CD14-positive monocyte (primary cell): ENCODE results near the gene UTP20. TPM values are rescaled to one million over a fixed set of nuclear protein-coding genes. Genes with fewer than 3 reads are reported as not detected.

Experiments
- DNase-seq, 3 donors: peaks; one replicate each; pipeline ENCODE4 v3.0.0-alpha.2; 2011 to 2022
- H2AFZ ChIP-seq: 2 replicates; pipeline ENCODE4 v1.6.0; 2012; ENCODE audit warnings: mild to moderate bottlenecking, low read depth, low read length, inconsistent platforms; ENCODE audit not compliant: insufficient read depth, poor library complexity, severe bottlenecking
- H3K27ac ChIP-seq, 2 donors: 1 replicate in 1 of 2; 2 replicates in 1 of 2; pipeline ENCODE4 v1.5.1; 2012 to 2013; ENCODE audit warnings: low read length in 2 of 2, control low read depth in 1 of 2, inconsistent platforms in 1 of 2, low read depth in 1 of 2, mild to moderate bottlenecking in 1 of 2
- H3K27me3 ChIP-seq, 2 donors: one replicate each; pipeline versions ENCODE4 v1.6.0 to v1.6.1; 2011 to 2013; ENCODE audit warnings: low read length in 2 of 2; ENCODE audit not compliant: control insufficient read depth in 2 of 2, insufficient read depth in 2 of 2
- H3K36me3 ChIP-seq, 2 donors: replicated peaks in 1 of 2; 1 replicate in 1 of 2; 2 replicates in 1 of 2; pipeline versions ENCODE4 v1.5.1 to v1.6.1; 2012 to 2013; ENCODE audit warnings: low read length in 2 of 2, control low read depth in 1 of 2, inconsistent platforms in 1 of 2, mild to moderate bottlenecking in 1 of 2; ENCODE audit not compliant: insufficient read depth in 2 of 2, control insufficient read depth in 1 of 2
- H3K4me1 ChIP-seq, 2 donors: 1 replicate in 1 of 2; 2 replicates in 1 of 2; pipeline versions ENCODE4 v1.5.1 to v1.6.1; 2012 to 2013; ENCODE audit warnings: low read length in 2 of 2, control low read depth in 1 of 2, inconsistent platforms in 1 of 2, mild to moderate bottlenecking in 1 of 2, moderate library complexity in 1 of 2; ENCODE audit not compliant: insufficient read depth in 2 of 2, control insufficient read depth in 1 of 2
- H3K4me2 ChIP-seq: replicated peaks from 2 replicates; pipeline ENCODE3; 2012; ENCODE audit warnings: low read length, moderate library complexity, mild to moderate bottlenecking; ENCODE audit not compliant: poor library complexity, severe bottlenecking; ENCODE audit errors: extremely low read depth
- H3K4me3 ChIP-seq, 3 experiments: fragments of 200-600 bp in 1 of 3; sonication (generic) in 1 of 3; replicated peaks in 1 of 3; 1 replicate in 2 of 3; 2 replicates in 1 of 3; pipeline ENCODE4 v1.5.1; 2011 to 2013; ENCODE audit warnings: low read length in 3 of 3, mild to moderate bottlenecking in 3 of 3, control low read depth in 2 of 3, low read depth in 2 of 3, inconsistent platforms in 1 of 3, moderate library complexity in 1 of 3
- H3K79me2 ChIP-seq: 2 replicates; pipeline ENCODE4 v1.6.0; 2012; ENCODE audit warnings: mild to moderate bottlenecking, control low read depth, inconsistent platforms, low read length, moderate library complexity; ENCODE audit not compliant: insufficient read depth
- H3K9ac ChIP-seq: 2 replicates; pipeline ENCODE4 v1.6.0; 2017; ENCODE audit warnings: low read length, mild to moderate bottlenecking; ENCODE audit not compliant: insufficient read depth, poor library complexity, severe bottlenecking
- H3K9me3 ChIP-seq, 2 donors: replicated peaks in 1 of 2; 1 replicate in 1 of 2; 2 replicates in 1 of 2; pipeline versions ENCODE4 v1.5.1 to v1.6.1; 2012 to 2013; ENCODE audit warnings: low read length in 2 of 2, control low read depth in 1 of 2; ENCODE audit not compliant: control insufficient read depth in 1 of 2, insufficient read depth in 1 of 2
- H4K20me1 ChIP-seq: 2 replicates; pipeline ENCODE4 v1.6.0; 2012; ENCODE audit warnings: mild to moderate bottlenecking, low read length, control low read depth, moderate library complexity; ENCODE audit not compliant: insufficient read depth
- H3K27ac Mint-ChIP-seq, 7 donors: one replicate each; pipeline ENCODE4 v1.8.0; 2020; ENCODE audit warnings: mild to moderate bottlenecking in 7 of 7, mixed read lengths in 7 of 7, moderate library complexity in 6 of 7, inconsistent platforms in 2 of 7
- H3K27me3 Mint-ChIP-seq, 3 donors: one replicate each; pipeline ENCODE4 v1.8.0; 2021 to 2022; ENCODE audit warnings: low read depth in 3 of 3, mild to moderate bottlenecking in 3 of 3, mixed read lengths in 3 of 3, moderate library complexity in 3 of 3, inconsistent platforms in 1 of 3
- H3K36me3 Mint-ChIP-seq, 2 donors: one replicate each; pipeline ENCODE4 v1.8.0; 2020; ENCODE audit warnings: mixed read lengths in 2 of 2, inconsistent platforms in 1 of 2, mild to moderate bottlenecking in 1 of 2
- H3K4me1 Mint-ChIP-seq: one replicate; pipeline ENCODE4 v1.8.0; 2020; ENCODE audit warnings: mild to moderate bottlenecking, mixed read lengths
- H3K4me3 Mint-ChIP-seq, 2 donors: one replicate each; pipeline ENCODE4 v1.8.0; 2020; ENCODE audit warnings: mild to moderate bottlenecking in 2 of 2, mixed read lengths in 2 of 2, moderate library complexity in 1 of 2
- H3K9me3 Mint-ChIP-seq, 7 donors: one replicate each; pipeline ENCODE4 v1.8.0; 2020 to 2022; ENCODE audit warnings: mixed read lengths in 7 of 7, mild to moderate bottlenecking in 6 of 7, moderate library complexity in 6 of 7, inconsistent platforms in 2 of 7
- CTCF ChIP-seq: fragments of 200-600 bp; IDR thresholded peaks from one replicate; pipeline ENCODE4 v1.8.0; 2022; ENCODE audit warnings: antibody characterized with exemption, mild to moderate bottlenecking
- WGBS: methylation state at CpG from one replicate; pipeline ENCODE4 v1.1.5; 2013; ENCODE audit warnings: missing lambda C conversion rate; ENCODE audit not compliant: insufficient coverage; 5-methylcytosine and 5-hydroxymethylcytosine counted together
- intact Hi-C, 2 donors: fragments of 100-400 bp; cut with micrococcal nuclease; formaldehyde crosslinking; loops; one replicate each; pipeline versions ENCODE4 v1.15.0 to v1.15.1; 2023
- polyA plus RNA-seq, 3 donors: library from polyadenylated mRNA; depleted of rRNA in 1 of 3; unstranded in 2 of 3; stranded (reverse) in 1 of 3; fragments of 300-500 nt in 2 of 3; fragments of >200 nt in 1 of 3; fragmentation: Illumina TruSeq in 2 of 3; gene quantifications; 1 replicate in 2 of 3; 2 replicates in 1 of 3; pipeline ENCODE4 v1.2.3, GENCODE V29; 2012 to 2021

UTP20 gene
- polyA plus RNA-seq, 3 donors: 0.46 to 1.6 (median 1.2) TPM

GRCh38 chr12:101368016-101368415 is 88.1 kb downstream of the UTP20 start:
- H3K36me3 Mint-ChIP-seq: peaks cover 56 to 77% of the 10 kb centered on the region in 2 donors
- H3K27ac ChIP-seq: no peak overlapping the region
- H3K9ac ChIP-seq: no peak overlapping the region
- H3K4me3 ChIP-seq: no peak overlapping the region
- no peak overlapping the region for H3K4me3 Mint-ChIP-seq
- peaks cover 0 to 1% (median 0%) of the 10 kb centered on the region in 3 donors for H3K27me3 Mint-ChIP-seq
- H3K79me2 ChIP-seq: no peaks in the 10 kb centered on the region
- no peak overlapping the region for H3K4me2 ChIP-seq
- H3K36me3 ChIP-seq: peaks cover 44 to 92% of the 10 kb centered on the region in 2 donors
- no peak overlapping the region for H3K27ac Mint-ChIP-seq
- no peaks in the 10 kb centered on the region for H3K4me1 Mint-ChIP-seq
- no peak for TF ChIP-seq CTCF
- no peaks in the 10 kb centered on the region for H3K9me3 ChIP-seq
- 96% methylated on average over 5 of the region's 6 CpGs for WGBS
- DNase-seq: no peak
- H2AFZ ChIP-seq: no peak overlapping the region
- intact Hi-C loops: no loop called here
- H3K27me3 ChIP-seq: no peaks in the 10 kb centered on the region
- H3K9me3 Mint-ChIP-seq: peaks cover 0 to 2% (median 0%) of the 10 kb centered on the region in 7 donors
- no peaks in the 10 kb centered on the region for H3K4me1 ChIP-seq
- no peaks in the 10 kb centered on the region for H4K20me1 ChIP-seq

- TF ChIP-seq CTCF: no peak
- Histone ChIP-seq H3K4me1 (no peaks in the 10 kb centered on the region), H3K4me3 (no peak overlapping the region), H3K9me3 (no peaks in the 10 kb centered on the region), H4K20me1 (no peaks in the 10 kb centered on the region), H3K27ac (no peak overlapping the region), H3K27me3 (no peaks in the 10 kb centered on the region), H3K9ac (no peak overlapping the region), H3K4me2 (no peak overlapping the region), H3K36me3 (peaks cover 52 to 74% of the 10 kb centered on the region in 2 donors), H3K79me2 (no peaks in the 10 kb centered on the region), H2AFZ (no peak overlapping the region)
- H3K4me1 Mint-ChIP-seq: no peaks in the 10 kb centered on the region
- no CpG with 5 or more reads among the region's 1 CpG for WGBS
- no peak overlapping the region for H3K4me3 Mint-ChIP-seq
- peaks cover 0 to 2% (median 0%) of the 10 kb centered on the region in 7 donors for H3K9me3 Mint-ChIP-seq
- intact Hi-C loops: no loop called here
- no peak for DNase-seq
- peaks cover 0 to 1% (median 0%) of the 10 kb centered on the region in 3 donors for H3K27me3 Mint-ChIP-seq
- peaks cover 61 to 68% of the 10 kb centered on the region in 2 donors for H3K36me3 Mint-ChIP-seq
- peak overlapping the region in 1 of 7 donors; percentile 27 for H3K27ac Mint-ChIP-seq
Measured at GRCh38 chr12:101372431-101372830, 92.5 kb downstream of the UTP20 start.
